Measurements from ENCODE around the gene PAQR6.

DNA sequence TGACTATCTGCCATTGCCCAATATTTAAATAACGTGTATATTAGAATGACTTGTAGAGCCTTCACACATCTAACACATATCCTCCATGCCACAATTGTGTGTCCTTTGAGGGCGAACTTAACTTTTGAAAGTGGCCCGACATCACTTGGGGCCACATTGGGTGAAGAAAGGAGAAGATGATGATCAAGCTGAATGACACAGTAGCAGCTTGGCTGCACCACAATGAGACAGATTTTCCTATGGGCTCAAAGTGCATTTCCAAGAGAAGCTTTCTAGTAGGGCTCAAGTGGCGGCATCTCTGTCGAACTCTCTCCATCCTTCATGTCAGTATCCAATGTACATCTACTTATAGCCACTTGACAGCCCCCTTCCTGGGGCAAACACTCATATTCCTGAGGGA is 9.6 kb downstream of the PAQR6 start:
- TF ChIP-seq, protein P1, sequence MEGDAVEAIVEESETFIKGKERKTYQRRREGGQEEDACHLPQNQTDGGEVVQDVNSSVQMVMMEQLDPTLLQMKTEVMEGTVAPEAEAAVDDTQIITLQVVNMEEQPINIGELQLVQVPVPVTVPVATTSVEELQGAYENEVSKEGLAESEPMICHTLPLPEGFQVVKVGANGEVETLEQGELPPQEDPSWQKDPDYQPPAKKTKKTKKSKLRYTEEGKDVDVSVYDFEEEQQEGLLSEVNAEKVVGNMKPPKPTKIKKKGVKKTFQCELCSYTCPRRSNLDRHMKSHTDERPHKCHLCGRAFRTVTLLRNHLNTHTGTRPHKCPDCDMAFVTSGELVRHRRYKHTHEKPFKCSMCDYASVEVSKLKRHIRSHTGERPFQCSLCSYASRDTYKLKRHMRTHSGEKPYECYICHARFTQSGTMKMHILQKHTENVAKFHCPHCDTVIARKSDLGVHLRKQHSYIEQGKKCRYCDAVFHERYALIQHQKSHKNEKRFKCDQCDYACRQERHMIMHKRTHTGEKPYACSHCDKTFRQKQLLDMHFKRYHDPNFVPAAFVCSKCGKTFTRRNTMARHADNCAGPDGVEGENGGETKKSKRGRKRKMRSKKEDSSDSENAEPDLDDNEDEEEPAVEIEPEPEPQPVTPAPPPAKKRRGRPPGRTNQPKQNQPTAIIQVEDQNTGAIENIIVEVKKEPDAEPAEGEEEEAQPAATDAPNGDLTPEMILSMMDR (conservative IDR thresholded peaks at IDR 0.05; ENCODE audit: low read depth, low read length): no peak
- TF ChIP-seq, protein P2, sequence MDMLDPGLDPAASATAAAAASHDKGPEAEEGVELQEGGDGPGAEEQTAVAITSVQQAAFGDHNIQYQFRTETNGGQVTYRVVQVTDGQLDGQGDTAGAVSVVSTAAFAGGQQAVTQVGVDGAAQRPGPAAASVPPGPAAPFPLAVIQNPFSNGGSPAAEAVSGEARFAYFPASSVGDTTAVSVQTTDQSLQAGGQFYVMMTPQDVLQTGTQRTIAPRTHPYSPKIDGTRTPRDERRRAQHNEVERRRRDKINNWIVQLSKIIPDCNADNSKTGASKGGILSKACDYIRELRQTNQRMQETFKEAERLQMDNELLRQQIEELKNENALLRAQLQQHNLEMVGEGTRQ (IDR thresholded peaks at IDR 0.05; ENCODE audit: low read depth, low read length): no peak
- TF ChIP-seq BHLHE40 (IDR thresholded peaks at IDR 0.05; ENCODE audit: low read depth, low read length) (no peak), CHD1 (IDR thresholded peaks at IDR 0.05; ENCODE audit: low read depth, low read length) (no peak)
